Renal pelvis (tissue), 4 donors: ENCODE measurements around the gene EIF3B. TPM values are rescaled to one million over a fixed set of nuclear protein-coding genes. Genes with fewer than 3 reads are reported as not detected.
"Not testable (repeated sequence)": the region's sequence is repeated elsewhere in the genome, so short reads cannot be mapped to it uniquely, and the experiment has no call there.

Experiments
- DNase-seq: peaks from one replicate; pipeline ENCODE4 v3.0.0-alpha.2; 2013
- polyA plus RNA-seq, 3 donors: library from polyadenylated mRNA; unstranded; fragments of 120-200 nt; gene quantifications; one replicate each; pipeline ENCODE4 v1.2.1, GENCODE V29; 2013; ENCODE audit not compliant: insufficient read length in 3 of 3

The EIF3B gene
- polyA plus RNA-seq, 3 donors: 147 to 174 (median 155) TPM

- DNase-seq: no peak
Measured at GRCh38 chr7:2373124-2373556, 18.5 kb downstream of the EIF3B start.

GRCh38 chr7:2373646-2374045 is 19.0 kb downstream of the EIF3B start:
- DNase-seq: no peak

- no peak for DNase-seq
Measured at GRCh38 chr7:2374401-2374800, 19.8 kb downstream of the EIF3B start.

- no peak for DNase-seq
Measured at GRCh38 chr7:2374830-2375728, 20.5 kb downstream of the EIF3B start.

GRCh38 chr7:2376351-2377154 is 21.9 kb downstream of the EIF3B start:
- no peak for DNase-seq

GRCh38 chr7:2377492-2377891 is 22.9 kb downstream of the EIF3B start:
- DNase-seq: not testable (repeated sequence)

GRCh38 chr7:2378125-2378524 is 23.5 kb downstream of the EIF3B start:
- not testable (repeated sequence) for DNase-seq

GRCh38 chr7:2379161-2379560 is 24.5 kb downstream of the EIF3B start:
- DNase-seq: no peak

GRCh38 chr7:2379821-2380450 is 25.3 kb downstream of the EIF3B start:
- DNase-seq: no peak

GRCh38 chr7:2380461-2380860 is 25.8 kb downstream of the EIF3B start:
- DNase-seq: no peak

- DNase-seq: no peak
Measured at GRCh38 chr7:2381227-2381626, 26.6 kb downstream of the EIF3B start.

GRCh38 chr7:2381881-2382509 is 27.4 kb downstream of the EIF3B start:
- DNase-seq: no peak

GRCh38 chr7:2383543-2384274 is 29.1 kb downstream of the EIF3B start:
- DNase-seq: no peak

- no peak for DNase-seq
Measured at GRCh38 chr7:2384354-2385243, 30.0 kb downstream of the EIF3B start.

GRCh38 chr7:2386122-2386521 is 31.5 kb downstream of the EIF3B start:
- DNase-seq: not testable (repeated sequence)

GRCh38 chr7:2386964-2387669 is 32.5 kb downstream of the EIF3B start:
- DNase-seq: no peak

GRCh38 chr7:2387897-2388636 is 33.4 kb downstream of the EIF3B start:
- DNase-seq: no peak

- no peak for DNase-seq
Measured at GRCh38 chr7:2388637-2388954, 34.0 kb downstream of the EIF3B start.
